ENCODE data around the gene SHROOM3.
"Not testable (repeated sequence)": the region's sequence is repeated elsewhere in the genome, so short reads cannot be mapped to it uniquely, and the experiment has no call there.

The SHROOM3 gene

DNA sequence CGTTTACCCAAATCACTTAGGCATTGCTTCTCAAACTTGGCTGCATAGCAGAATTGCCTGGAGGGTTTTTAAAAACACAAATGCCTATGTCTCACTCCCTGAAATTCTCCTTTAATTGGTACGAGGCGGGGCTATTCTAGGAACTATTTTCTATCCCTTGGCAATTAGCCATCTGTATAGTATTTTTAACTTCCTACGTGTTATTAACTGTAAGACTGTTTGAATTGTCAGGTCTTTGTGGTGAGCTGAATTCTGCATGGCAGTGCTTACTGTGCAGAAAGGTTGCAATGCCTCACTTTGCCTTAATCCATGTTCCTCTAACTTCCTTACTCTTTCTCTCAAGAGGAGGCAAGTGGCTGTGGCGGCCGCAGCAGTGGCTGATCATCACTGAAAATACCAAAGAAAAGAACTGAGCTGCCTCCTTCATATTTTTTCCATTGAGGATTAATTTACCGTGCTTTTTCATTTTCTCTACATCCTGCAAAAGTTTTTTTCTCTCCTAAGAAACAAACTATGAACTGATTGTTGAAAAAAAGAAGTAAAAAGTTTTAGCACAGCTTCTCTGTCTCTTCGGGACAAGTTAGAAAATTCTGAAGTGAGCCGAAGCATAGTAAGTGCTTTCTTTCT is at the start of gene SHROOM3:
TSS of gene SHROOM3 (plus strand) at position 329 of the 627 bp plus-strand sequence. CDS start 824 bp downstream, outside the sequence.
- no peak for DNase-seq (ENCODE audit: low spot score)

DNA sequence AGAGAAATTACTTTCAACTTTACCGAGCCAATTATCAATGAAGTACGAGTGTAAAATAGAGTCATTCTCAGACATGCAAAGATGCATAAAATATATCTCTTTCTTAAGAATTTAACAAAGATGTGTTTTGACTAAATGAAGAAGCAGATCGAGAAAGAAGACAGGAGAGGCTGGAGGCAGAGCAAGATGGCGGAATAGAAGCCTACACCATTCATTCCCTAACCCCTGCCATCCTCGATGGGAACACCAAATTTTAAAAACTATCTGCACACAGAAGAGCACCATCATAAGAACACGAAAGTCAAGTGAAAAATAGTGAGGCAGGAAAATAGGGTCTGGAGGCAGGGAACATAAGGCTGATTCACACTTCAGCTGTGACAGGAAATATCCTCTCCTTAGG is 49.1 kb upstream of the SHROOM3 start:
- no peak for DNase-seq (ENCODE audit: low spot score)

DNA sequence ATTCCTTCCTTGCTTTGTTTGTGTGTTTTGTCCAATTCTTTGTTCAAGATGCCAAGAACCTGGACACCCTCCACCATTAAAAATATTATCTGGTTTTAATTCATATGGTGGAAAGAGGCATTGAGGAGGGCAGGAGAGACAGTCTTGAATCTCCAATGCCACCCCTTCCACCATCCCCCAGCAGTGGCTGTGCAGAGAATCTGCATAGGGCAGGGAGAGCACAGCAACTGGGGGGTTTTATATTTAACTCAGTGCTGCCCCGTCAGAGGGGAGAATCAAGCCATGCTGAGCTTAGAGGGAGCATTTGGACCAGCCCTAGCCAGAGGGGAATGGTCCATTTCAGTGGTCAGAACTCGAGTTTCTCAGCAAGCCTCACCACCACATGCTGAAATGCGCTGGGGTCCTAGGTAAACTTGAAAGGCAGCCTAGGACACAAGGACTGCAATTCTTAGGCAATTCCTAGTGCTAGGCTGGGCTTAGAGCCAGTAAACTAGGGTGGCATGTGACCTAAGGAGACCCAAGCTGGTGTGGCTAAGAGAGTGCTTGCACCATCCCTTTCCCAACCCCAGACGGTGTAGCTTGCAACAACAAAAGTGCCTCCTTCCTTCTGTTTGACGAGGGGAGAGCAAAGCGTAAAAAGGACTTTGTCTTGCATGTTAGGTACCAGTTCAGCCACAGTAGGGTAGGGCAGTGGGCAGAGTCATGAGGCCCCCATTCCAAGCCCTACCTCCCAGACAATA is 48.3 kb upstream of the SHROOM3 start:
- DNase-seq (ENCODE audit: low spot score) = no peak

DNA sequence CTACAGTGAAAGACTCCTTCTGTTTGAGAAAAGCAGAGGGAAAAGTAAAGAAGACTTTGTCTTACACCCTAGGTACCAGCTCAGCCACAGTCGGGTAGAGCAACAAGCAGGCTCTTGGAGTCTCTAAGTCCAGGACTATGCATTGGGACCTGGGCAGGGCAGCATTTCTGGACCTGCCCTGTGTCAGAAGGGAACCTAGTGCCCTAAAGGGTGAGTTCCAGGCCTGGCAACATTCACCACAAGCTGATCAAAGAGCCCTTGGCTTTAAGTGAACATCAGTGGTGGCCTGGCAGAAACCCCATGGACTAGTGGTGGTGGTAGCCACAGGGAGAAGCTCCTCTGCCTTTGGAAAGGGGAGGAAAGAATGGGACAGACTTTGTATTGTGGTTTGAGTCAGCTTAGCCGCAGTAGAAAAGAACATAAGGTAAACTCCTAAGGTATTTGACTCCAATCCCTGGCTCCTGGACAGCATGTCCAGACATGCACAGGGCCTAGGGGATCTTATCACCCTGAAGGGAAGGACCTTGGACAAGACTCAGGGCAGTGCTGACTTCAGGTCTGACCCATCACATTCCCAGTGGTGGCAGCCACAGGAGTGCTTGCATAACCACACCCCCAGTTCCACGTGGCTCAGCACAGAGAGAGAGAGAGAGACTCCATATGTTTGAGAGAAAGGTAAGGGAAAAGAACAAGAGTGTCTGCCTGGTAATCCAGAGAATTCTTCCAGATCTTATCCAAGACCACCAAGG is 46.7 kb upstream of the SHROOM3 start:
- DNase-seq (ENCODE audit: low spot score) = no peak

DNA sequence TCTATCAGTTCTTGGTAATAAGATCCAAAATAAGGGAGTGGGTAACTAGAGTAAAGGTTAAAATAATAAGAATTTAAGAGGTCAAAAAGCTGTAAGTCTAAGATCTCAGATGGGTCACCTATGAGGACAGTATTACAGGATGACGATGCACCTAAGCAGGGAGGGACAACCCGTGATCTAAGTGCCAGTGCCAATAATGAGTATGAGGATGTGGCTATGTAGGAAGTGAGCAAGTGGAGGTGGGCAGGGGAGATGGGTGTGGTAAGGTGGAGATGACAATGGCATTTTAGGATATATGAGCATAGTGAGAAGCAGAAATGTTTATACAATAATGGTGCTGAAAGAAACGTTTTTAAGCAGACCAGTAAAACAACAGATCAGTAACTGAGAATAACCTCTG is 33.4 kb upstream of the SHROOM3 start:
- no peak for DNase-seq (ENCODE audit: low spot score)

DNA sequence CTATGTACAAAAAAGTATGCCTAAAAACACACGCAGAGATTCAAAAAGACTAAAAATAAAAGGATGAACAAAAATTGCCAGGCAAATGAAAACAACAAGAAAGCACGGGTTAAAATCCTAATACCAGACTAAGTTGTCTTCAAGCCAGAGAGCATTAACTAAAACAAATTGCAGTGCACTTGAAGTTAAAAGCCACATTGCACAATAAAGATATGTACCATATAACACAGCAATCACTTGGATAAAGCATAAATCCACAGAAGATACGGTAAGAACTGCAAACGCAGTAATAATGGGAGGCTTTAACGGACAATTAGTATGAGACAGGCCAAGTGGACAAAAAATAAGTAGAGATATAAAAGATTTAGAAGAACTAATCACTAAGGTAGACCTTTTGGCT is 28.9 kb upstream of the SHROOM3 start:
- DNase-seq (ENCODE audit: low spot score) = no peak

DNA sequence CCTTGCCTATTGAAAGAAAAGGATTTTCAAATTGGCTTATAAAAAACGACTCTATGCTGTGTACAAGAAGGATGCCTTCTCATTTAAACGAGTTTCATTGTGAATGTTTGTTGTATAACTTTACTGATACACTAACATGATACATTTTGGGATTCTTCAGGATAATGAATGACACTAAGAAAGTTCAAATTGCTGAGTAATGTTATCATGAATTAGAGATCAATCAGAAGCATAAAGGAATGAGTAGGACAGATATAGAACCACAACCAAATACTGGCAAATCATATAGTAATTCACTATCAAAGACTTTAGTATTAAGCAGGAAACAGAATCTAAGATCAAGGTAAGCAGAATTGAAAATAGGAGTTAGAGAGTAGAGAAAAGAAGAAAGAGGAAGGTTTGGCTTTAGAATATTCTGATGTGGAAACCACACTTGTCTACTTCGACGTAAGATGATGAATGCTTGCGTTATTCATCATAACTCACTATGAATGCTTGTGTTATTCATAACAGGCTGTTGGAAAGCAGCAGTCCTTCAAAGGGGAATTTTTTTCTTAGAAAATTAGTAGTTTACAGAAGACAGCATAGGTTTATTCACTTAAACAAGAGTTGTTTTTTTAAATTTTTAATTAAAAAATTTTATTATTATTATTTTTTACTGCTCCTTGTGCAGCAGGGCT is 27.4 kb upstream of the SHROOM3 start:
- peak; percentile 59 for DNase-seq (ENCODE audit: low spot score)

DNA sequence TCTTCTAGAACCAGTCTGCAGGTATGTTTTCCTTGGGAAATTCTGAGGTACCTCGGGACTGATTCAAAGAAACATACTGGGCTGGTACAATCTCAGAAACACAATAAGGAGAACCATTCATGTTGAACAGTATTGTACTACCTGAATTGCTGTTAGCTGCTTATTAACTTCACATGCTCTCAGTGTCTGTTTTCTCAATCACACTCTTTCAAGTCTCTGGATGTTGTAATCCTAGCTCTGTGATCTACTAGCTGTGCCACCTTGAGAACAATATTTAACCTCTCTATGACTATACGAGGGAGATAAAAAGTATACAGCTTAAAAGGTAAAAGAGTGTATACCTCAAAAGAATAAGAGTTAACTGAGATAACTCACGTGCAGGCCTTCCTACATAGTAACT is 24.4 kb upstream of the SHROOM3 start:
- DNase-seq (ENCODE audit: low spot score) = no peak

DNA sequence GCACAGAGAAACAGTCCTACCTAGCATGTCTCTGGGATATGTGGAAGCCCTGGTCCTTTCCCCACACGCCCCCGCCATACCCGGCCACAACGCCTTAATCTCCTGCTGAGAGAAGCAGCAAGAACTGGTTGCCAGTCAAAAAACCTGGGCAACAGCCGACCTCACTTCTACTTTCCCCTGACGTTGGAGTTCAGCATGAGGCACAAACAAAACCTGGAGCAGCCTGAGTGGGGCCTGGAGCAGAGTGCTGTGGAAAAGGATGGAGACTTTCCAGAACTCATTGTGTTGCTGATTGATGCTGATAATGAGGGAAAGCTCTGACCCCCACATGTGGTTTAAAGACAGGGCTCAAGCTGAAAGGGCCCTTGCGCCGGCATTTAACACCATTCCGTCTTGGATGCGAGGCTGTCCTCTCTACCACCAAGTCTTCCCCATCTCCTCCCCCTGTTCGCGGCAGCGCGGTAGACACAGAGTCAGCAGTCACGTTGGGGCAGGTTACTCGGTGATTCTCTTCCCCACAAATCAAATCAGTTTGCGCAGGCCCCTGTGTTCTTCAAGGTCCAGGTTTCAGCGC is 14.8 kb upstream of the SHROOM3 start:
- no peak for DNase-seq (ENCODE audit: low spot score)

DNA sequence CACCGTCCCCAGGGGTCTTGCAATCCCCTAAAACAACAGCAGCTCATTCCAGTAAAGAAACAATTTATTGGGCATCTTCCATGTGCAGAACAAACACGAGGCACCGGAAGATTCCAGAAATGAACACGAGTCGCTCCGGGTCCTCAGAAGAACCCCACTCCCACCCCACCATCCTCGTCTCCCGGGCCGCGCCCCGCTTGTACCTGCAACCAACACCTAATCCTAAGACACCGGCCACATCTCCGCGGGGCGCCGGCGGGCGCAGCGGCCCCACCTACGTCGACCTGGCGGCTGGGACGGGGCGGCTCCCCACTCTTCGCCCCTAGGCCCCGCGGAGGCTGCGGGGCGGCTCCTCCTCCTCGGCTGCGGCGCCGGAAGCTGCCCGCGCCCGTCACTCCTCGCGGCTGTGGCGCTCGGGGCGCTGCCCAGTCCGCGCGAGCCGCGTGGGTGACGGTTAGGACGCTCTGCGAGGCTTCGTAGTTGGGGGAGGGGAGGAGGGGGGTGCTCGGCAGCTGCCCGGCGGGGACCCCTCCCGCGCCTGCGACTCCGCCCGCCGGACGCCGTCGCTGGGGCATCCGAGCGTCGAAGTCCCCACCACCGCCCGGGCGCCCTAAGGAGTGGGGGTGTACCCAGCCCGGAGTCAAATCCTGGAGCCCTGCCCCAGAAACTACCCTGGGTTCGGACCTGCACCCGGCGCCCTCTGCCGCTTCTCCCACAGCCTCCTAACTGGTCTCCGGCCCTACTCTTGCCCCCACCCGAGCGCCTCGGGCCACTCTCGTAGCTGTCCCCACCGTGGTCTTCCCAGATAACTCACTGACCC is 14.1 kb upstream of the SHROOM3 start, which contains the start of gene CCDC158:
TSS of gene CCDC158 (minus strand) at position 380 of the 820 bp plus-strand sequence. CDS start 17,934 bp downstream, outside the sequence.
- DNase-seq (ENCODE audit: low spot score) = no peak

DNA sequence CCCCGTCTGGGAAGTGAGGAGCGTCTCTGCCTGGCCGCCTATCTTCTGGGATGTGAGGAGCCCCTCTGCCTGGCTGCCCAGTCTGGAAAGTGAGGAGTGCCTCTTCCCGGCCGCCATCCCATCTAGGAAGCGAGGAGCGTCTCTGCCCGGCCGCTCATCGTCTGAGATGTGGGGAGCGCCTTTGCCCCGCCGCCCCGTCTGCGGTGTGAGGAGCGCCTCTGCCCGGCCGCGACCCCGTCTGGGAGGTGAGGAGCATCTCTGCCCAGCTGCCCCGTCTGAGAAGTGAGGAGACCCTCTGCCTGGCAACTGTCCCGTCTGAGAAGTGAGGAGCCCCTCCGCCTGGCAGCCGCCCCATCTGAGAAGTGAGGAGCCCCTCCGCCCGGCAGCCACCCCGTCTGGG is 11.9 kb upstream of the SHROOM3 start:
- DNase-seq (ENCODE audit: low spot score) = not testable (repeated sequence)

DNA sequence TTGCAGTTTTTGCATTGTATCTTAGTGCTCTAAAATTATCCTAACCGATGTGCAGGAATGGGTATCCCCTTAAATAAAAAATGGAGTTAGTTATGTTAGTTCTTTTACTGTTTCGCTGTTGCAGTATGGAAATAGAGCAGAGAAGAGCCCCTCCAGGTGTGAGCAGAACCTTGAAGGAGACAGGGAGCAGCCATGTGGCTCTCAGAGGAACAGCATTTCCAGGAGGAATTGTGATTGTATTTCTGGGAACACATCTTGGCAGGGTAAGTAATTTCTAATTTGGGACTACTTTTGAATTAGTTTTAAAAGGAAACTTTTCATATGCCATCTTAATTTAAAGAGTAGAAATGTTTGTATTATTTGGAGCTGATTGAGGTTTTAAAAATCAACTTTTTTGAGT is 8.8 kb upstream of the SHROOM3 start:
- no peak for DNase-seq (ENCODE audit: low spot score)

DNA sequence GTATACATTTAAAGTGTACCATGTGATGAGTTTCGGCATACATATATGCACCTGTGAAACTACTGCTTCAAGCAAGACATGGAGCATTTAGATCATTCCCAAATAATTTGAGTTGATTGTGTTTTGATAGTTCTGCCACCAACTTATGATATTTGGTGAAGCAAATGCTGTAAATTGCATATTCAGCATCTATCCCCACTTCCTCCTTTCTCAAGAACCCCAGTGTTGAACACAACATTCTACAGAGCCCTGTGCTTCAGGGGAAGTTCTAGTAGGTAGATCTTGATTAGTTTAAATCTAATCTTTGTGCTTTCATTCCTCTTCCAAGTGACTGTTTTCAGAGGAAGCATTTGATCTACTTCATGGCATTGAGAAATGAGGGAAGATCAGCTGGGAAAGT is 5.4 kb upstream of the SHROOM3 start:
- no peak for DNase-seq (ENCODE audit: low spot score)

DNA sequence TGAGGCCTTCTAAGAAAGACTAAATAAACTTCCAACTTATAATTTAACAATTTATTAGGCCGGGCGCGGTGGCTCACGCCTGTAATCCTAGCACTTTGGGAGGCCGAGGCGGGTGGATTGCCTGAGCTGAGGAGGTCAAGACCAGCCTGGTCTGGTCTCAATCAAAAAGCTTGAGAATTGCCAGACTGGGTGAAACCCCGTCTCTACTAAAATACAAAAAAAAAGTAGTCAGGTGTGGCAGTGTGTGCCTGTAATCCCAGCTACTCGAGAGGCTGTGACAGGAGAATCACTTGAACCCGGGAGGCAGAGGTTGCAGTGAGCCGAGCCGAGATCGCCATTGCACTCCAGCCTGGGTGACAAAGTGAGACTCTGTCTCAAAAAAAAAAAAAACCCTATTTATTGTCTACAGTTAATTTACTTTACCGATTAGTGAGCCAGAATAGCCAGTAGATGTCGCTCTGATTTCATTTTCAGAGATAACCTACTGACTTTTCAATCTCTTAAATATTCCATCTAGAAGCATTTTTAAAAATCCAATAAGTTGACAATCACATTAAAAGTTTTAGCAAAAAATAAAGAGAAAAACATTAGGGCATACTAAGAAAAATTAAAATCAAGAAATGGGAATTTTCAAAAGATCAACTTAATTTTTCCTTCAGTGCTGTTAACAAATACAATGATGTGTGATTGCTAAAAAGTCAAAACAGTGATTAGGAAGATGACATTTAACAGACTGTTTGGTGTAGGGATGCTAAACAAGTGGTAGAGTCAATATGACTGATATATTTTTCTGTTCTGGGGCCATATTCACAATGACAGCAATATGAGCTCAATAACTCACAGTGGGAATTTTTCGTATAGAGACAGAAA is 4.3 kb upstream of the SHROOM3 start:
- DNase-seq (ENCODE audit: low spot score) = peak; percentile 61

DNA sequence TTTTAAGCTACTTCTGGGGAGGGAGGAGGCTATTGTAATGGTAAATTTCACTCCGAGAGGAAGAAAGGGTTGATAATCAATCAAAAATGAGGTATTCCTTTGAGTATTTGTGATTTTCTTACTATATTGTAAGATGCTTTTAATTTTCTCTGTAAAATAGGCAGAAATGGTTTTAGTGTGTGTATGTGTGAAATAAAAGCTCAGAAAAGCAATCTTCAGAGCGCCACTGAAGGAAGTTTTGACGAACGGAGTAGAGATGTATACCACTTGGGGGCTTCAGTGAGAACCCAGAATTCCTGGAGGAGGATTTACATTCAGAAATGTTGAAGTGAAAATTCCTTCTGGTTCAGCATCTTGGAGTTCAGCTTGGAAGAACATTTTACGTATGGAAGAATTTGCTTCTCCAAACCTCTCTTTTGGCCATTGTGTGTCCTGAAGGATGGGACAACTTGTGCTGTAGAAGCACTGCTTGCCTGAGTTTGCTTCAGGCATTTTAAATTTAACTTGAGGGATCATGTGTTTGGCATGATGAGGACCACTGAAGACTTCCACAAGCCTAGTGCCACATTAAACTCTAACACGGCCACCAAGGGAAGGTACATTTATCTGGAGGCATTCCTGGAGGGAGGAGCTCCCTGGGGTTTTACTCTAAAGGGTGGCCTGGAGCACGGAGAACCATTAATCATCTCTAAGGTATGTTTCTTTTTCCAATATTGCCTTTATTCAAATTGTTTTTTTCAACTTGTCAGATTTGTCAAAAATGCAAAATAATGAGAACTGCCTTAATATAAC is 695 bp downstream of the SHROOM3 start:
- no peak for DNase-seq (ENCODE audit: low spot score)

DNA sequence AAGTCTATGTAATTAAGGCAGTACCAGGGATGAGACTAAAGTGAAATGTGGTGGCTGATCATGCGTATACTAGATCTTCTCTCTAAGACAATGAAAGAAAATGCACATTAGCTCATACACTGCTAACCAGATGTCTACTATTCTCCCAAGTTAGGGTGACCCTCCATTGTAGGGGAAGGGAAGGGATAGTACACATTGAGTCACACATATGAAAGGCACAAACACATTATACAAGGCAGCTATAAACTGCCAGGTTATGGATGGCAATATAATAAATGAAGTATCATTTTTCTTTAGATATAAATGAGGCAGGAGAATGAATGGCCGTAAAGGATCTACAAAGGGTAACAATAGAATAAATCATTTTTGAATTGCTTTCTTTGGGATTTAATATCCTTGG is 4.5 kb downstream of the SHROOM3 start:
- DNase-seq (ENCODE audit: low spot score) = no peak

DNA sequence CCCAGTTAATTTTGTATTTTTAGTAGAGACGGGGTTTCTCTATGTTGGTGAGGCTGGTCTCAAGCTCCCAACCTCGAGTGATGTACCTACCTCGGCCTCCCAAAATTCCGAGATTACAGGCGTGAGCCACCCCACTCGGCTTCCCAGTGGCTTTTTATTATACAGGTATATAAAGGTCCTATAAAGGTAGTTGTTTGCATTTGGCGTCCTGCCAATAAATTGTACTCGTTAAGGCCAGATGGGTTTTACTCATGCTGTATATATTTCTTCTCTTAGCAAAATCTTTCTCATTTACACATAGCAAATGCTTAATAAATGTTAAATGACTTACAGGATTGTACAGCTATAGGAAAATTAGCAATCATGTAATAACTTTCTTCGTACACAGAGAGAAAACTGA is 6.9 kb downstream of the SHROOM3 start:
- no peak for DNase-seq (ENCODE audit: low spot score)

DNA sequence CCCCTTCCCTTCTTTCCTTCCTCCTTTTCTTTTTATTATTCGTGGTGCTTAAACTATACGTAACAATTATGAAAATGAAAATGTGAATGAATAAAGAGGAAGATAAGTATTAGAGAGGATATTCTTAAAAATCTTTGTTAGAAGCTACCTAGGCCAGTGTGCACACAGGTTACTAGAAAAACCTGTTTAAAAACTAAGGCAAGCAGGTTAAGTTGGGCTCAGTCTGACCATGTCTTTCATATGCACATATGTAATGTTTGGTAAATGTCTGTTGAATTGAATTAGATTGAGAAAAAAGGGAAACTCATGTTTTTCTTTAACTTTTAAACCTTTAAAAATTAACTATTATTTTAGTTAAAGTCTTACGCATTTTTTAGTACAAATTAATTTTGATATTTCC is 7.8 kb downstream of the SHROOM3 start:
- DNase-seq (ENCODE audit: low spot score) = no peak

DNA sequence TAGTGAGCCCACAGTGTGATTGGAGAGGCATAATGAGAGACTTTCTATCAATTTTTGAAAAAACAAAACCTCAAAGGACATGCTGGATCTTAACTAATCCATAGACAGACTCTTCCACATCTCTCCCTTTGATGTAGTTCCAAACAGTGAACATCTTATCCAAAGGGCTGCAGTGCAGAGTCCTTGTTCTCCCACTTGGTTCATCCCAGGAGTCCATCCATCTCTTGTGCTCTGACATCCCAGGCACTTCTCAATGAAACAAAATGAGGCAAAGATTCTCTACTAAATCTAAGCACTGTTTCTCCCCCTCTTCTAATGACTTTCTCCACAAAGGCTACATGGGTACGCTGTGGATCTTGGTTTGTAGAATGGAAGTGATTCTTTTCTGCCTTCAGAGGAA is 8.3 kb downstream of the SHROOM3 start:
- DNase-seq (ENCODE audit: low spot score) = no peak

Measured in RKO (cell line).